ENCODE results near the gene RPRD1B. TPM values are rescaled to one million over a fixed set of nuclear protein-coding genes. Genes with fewer than 3 reads are reported as not detected.

The RPRD1B gene
- total RNA-seq, 1 experiment from 2014 or later = 55.1 TPM

GRCh38 chr20:38081575-38081974 is 48.0 kb downstream of the RPRD1B start:
- Histone ChIP-seq H3K4me1 (replicated peaks; ENCODE audit: insufficient read depth) (no peaks in the 10 kb centered on the region), H4K20me1 (ENCODE audit: insufficient read depth) (no peaks in the 10 kb centered on the region; the same call in 1 of the 2 replicates), H3K27me3 (ENCODE audit: insufficient read depth, low read depth) (no peaks in the 10 kb centered on the region), H3K27ac (no peak overlapping the region), H3K36me3 (ENCODE audit: low read depth) (peaks cover 17% of the 10 kb centered on the region; the same call in 1 of the 2 replicates), H2AFZ (no peak overlapping the region), H3K9me3 (ENCODE audit: insufficient read depth, low read depth) (no peaks in the 10 kb centered on the region), H3K9me2 (ENCODE audit: insufficient read depth) (no peaks in the 10 kb centered on the region), H3K4me2 (no peak overlapping the region), H3K79me2 (ENCODE audit: low read depth) (peaks cover 30% of the 10 kb centered on the region; the same call in 1 of the 2 replicates), H3K4me3 (no peak overlapping the region), H3F3A (ENCODE audit: insufficient read depth, low read depth) (0 out of 2 replicates have a peak, but pooled peaks cover 3% of the 10 kb centered on the region)
- no TSS peak for BruUV-seq (replicated peaks)
- ChIA-PET CTCF (interaction anchor here (0.6 kb wide), 1 partner anchor 300 kb away, joined by 5 read pairs; no protein-coding TSS in a partner anchor), POLR2A (ENCODE audit: unreplicated experiment) (no interaction called here)
- intact Hi-C loops (cut with micrococcal nuclease; ENCODE audit: unreplicated experiment) = no loop called here
- TF ChIP-seq CTCF (conservative IDR thresholded peaks at IDR 0.05) (no peak), EZH2 (IDR thresholded peaks at IDR 0.05; ENCODE audit: low read depth) (no peak)
- no peak for DNase-seq

GRCh38 chr20:38082894-38083293 is 49.3 kb downstream of the RPRD1B start:
- Histone ChIP-seq H3K27ac (no peak overlapping the region), H3K9me3 (ENCODE audit: insufficient read depth, low read depth) (no peaks in the 10 kb centered on the region), H3K4me2 (no peak overlapping the region), H3K36me3 (ENCODE audit: low read depth) (peaks cover 25% of the 10 kb centered on the region; the same call in 1 of the 2 replicates), H3K79me2 (ENCODE audit: low read depth) (peaks cover 26% of the 10 kb centered on the region; the same call in 1 of the 2 replicates), H3K27me3 (ENCODE audit: insufficient read depth, low read depth) (no peaks in the 10 kb centered on the region), H3K4me1 (replicated peaks; ENCODE audit: insufficient read depth) (no peaks in the 10 kb centered on the region), H3F3A (ENCODE audit: insufficient read depth, low read depth) (0 out of 2 replicates have a peak, but pooled peaks cover 7% of the 10 kb centered on the region), H4K20me1 (ENCODE audit: insufficient read depth) (no peaks in the 10 kb centered on the region; the same call in 1 of the 2 replicates), H3K4me3 (no peak overlapping the region), H2AFZ (no peak overlapping the region), H3K9me2 (ENCODE audit: insufficient read depth) (no peaks in the 10 kb centered on the region)
- ChIA-PET POLR2A (ENCODE audit: unreplicated experiment) (no interaction called here), CTCF (no interaction called here)
- DNase-seq = no peak
- intact Hi-C loops (cut with micrococcal nuclease; ENCODE audit: unreplicated experiment) = no loop called here
- BruUV-seq (replicated peaks) = no TSS peak
- TF ChIP-seq EZH2 (IDR thresholded peaks at IDR 0.05; ENCODE audit: low read depth) = no peak
- TF ChIP-seq CTCF (conservative IDR thresholded peaks at IDR 0.05) = no peak

- intact Hi-C loops (cut with micrococcal nuclease; ENCODE audit: unreplicated experiment) = no loop called here
- no peak overlapping the region for H3K4me3 ChIP-seq
- H3K79me2 ChIP-seq (ENCODE audit: low read depth) = peaks cover 26% of the 10 kb centered on the region; the same call in 1 of the 2 replicates
- no peaks in the 10 kb centered on the region for H3K4me1 ChIP-seq (replicated peaks; ENCODE audit: insufficient read depth)
- no peak overlapping the region for H3K4me2 ChIP-seq
- no peaks in the 10 kb centered on the region for H3K9me3 ChIP-seq (ENCODE audit: insufficient read depth, low read depth)
- H3F3A ChIP-seq (ENCODE audit: insufficient read depth, low read depth) = 0 out of 2 replicates have a peak, but pooled peaks cover 7% of the 10 kb centered on the region
- BruUV-seq (replicated peaks) = no TSS peak
- no peak for DNase-seq
- no peak overlapping the region for H2AFZ ChIP-seq
- CTCF ChIA-PET = no interaction called here
- no peak overlapping the region for H3K27ac ChIP-seq
- H3K36me3 ChIP-seq (ENCODE audit: low read depth) = peaks cover 25% of the 10 kb centered on the region; the same call in 1 of the 2 replicates
- TF ChIP-seq CTCF (conservative IDR thresholded peaks at IDR 0.05) = no peak
- no peak for TF ChIP-seq EZH2 (IDR thresholded peaks at IDR 0.05; ENCODE audit: low read depth)
- no peaks in the 10 kb centered on the region for H3K27me3 ChIP-seq (ENCODE audit: insufficient read depth, low read depth)
- H3K9me2 ChIP-seq (ENCODE audit: insufficient read depth) = no peaks in the 10 kb centered on the region
- no peaks in the 10 kb centered on the region; the same call in 1 of the 2 replicates for H4K20me1 ChIP-seq (ENCODE audit: insufficient read depth)
- POLR2A ChIA-PET (ENCODE audit: unreplicated experiment) = interaction anchor here (0.6 kb wide), 1 partner anchor 407 kb away, joined by 3 read pairs; no protein-coding TSS in a partner anchor
Observed at GRCh38 chr20:38083338-38084048, 49.9 kb downstream of the RPRD1B start.

All from PC-9 (cell line).